HepG2 (cell line): ENCODE results near the gene C10orf67. TPM values are rescaled to one million over a fixed set of nuclear protein-coding genes. Genes with fewer than 3 reads are reported as not detected.

Source experiments
- ATAC-seq: fragments of 200-7000 bp; cut with Tn5 transposase; 3 replicates; pipeline ENCODE4 v1.9.1; 2020; ENCODE audit warnings: mild to moderate bottlenecking, moderate library complexity
- BruUV-seq: library from RNA; stranded (reverse); fragments of 400-500 nt; replicated peaks from 2 replicates; lab custom pipeline; 2021; lab: Mats Ljungman, UMichigan
- CTCF ChIA-PET: fragments of 300-600 bp; formaldehyde crosslinking; extraction: SDS; loops from one replicate; lab custom pipeline; 2021; ENCODE audit warnings: low total read pairs, inconsistent platforms, low intra/inter-chr PET ratio; lab: Yijun Ruan, JAX
- POLR2A ChIA-PET: fragments of 350-600 bp; sonication (Branson Sonifier 250); formaldehyde crosslinking; loops from one replicate; lab custom pipeline; 2020; ENCODE audit warnings: antibody characterized with exemption, inconsistent platforms; lab: Yijun Ruan, JAX
- DNase-seq: peaks from one replicate; pipeline ENCODE4 v3.0.0-alpha.2; 2015; ENCODE audit warnings: low spot score
- FAIRE-seq: peaks from 3 replicates; lab custom pipeline; 2011; peaks lifted over from hg19 to GRCh38; lab: Jason Lieb, UNC
- H2AFZ ChIP-seq: one replicate; pipeline ENCODE4 v1.6.1; 2011; ENCODE audit warnings: low read length, inconsistent platforms
- H3K27ac ChIP-seq: fragments of 300-600 bp; 3 replicates; pipeline ENCODE4 v1.8.0; 2011; ENCODE audit warnings: mixed run types, mild to moderate bottlenecking, mixed read lengths, low read length, inconsistent platforms; ENCODE audit not compliant: insufficient read depth; ENCODE audit errors: extremely low read length
- H3K27me3 ChIP-seq, 2 experiments: fragments of 200-600 bp in 1 of 2; 2 replicates in 1 of 2; 3 replicates in 1 of 2; pipeline versions ENCODE4 v1.6.0 to v1.8.0; 2011; ENCODE audit warnings: low read length in 2 of 2, mild to moderate bottlenecking in 2 of 2, moderate library complexity in 2 of 2, inconsistent platforms in 1 of 2; ENCODE audit not compliant: insufficient read depth in 2 of 2, control insufficient read depth in 1 of 2
- H3K36me3 ChIP-seq, 2 experiments: fragments of 200-600 bp in 1 of 2; replicated peaks in 1 of 2; 2 replicates in 1 of 2; 3 replicates in 1 of 2; pipeline versions ENCODE4 v1.5.1 to v1.8.0; 2011; ENCODE audit warnings: low read length in 2 of 2, inconsistent platforms in 1 of 2; ENCODE audit not compliant: insufficient read depth in 2 of 2, control insufficient read depth in 1 of 2
- H3K4me1 ChIP-seq: 2 replicates; pipeline ENCODE4 v1.5.1; 2012; ENCODE audit warnings: low read length, inconsistent platforms; ENCODE audit not compliant: insufficient read depth
- H3K4me2 ChIP-seq: 2 replicates; pipeline ENCODE4 v1.6.0; 2011; ENCODE audit warnings: low read depth, low read length, inconsistent platforms
- H3K4me3 ChIP-seq, 3 experiments: fragments of 200-600 bp in 1 of 3; sonication (generic), shearing (Covaris generic) in 1 of 3; replicated peaks in 1 of 3; 2 replicates each; pipeline ENCODE4 v1.5.1; 2011 to 2016; ENCODE audit warnings: low read length in 3 of 3, inconsistent platforms in 2 of 3, low read depth in 2 of 3, mild to moderate bottlenecking in 2 of 3, control low read depth in 1 of 3, mixed read lengths in 1 of 3; ENCODE audit not compliant: insufficient read depth in 1 of 3
- H3K79me2 ChIP-seq: one replicate; pipeline ENCODE4 v1.6.1; 2011; ENCODE audit warnings: low read length, inconsistent platforms; ENCODE audit not compliant: insufficient read depth
- H3K9ac ChIP-seq: 2 replicates; pipeline ENCODE4 v1.6.0; 2011; ENCODE audit warnings: mild to moderate bottlenecking, low read depth, low read length, inconsistent platforms; ENCODE audit not compliant: insufficient read depth
- H3K9me3 ChIP-seq: 2 replicates; pipeline ENCODE4 v1.5.1; 2012; ENCODE audit warnings: mild to moderate bottlenecking, low read length
- H4K20me1 ChIP-seq: 2 replicates; pipeline ENCODE4 v1.6.0; 2011; ENCODE audit warnings: inconsistent platforms, mild to moderate bottlenecking, low read length, moderate library complexity; ENCODE audit not compliant: insufficient read depth
- ASH2L ChIP-seq: fragments of 300-600, 200-600 bp; sonication (generic); IDR thresholded peaks from 2 replicates; pipeline ENCODE4 v1.7.0; 2017; ENCODE audit warnings: low read depth, mild to moderate bottlenecking, moderate library complexity, mixed read lengths, low read length; ENCODE audit not compliant: insufficient read length
- GPBP1L1 ChIP-seq: sonication (generic); formaldehyde crosslinking; IDR thresholded peaks from 2 replicates; pipeline ENCODE4 v1.5.0; 2020; ENCODE audit warnings: mild to moderate bottlenecking, missing genetic modification reagents
- KLF16 ChIP-seq, 2 experiments: sonication (generic) in 1 of 2; formaldehyde crosslinking in 1 of 2; IDR thresholded peaks; 2 replicates each; pipeline versions ENCODE4 v1.6.1 to v1.8.0; 2016 to 2023; ENCODE audit warnings: missing genetic modification reagents in 2 of 2, missing compliant biosample characterization in 1 of 2
- KLF6 ChIP-seq: IDR thresholded peaks from 2 replicates; pipeline ENCODE4 v1.8.0; 2016; ENCODE audit warnings: missing biosample characterization, missing genetic modification reagents
- NFE2L2 ChIP-seq: fragments of 150-350 bp; IDR thresholded peaks from 2 replicates; pipeline ENCODE4 v1.6.1; 2014; ENCODE audit warnings: low read length
- ZBTB40 ChIP-seq, 2 experiments: fragments of 450-650 bp in 1 of 2; sonication (generic) in 1 of 2; formaldehyde crosslinking in 1 of 2; IDR thresholded peaks; 2 replicates each; pipeline versions ENCODE4 v1.6.1 to v1.8.0; 2016 to 2022; ENCODE audit warnings: antibody characterized with exemption in 1 of 2, mild to moderate bottlenecking in 1 of 2, missing genetic modification reagents in 1 of 2
- ZNF234 ChIP-seq: sonication (generic); formaldehyde crosslinking; conservative IDR thresholded peaks from 2 replicates; pipeline ENCODE4 v1.5.1; 2020; ENCODE audit warnings: mild to moderate bottlenecking, missing genetic modification reagents
- WGBS: methylation state at CpG from one replicate; pipeline ENCODE4 v1.1.6; 2017; ENCODE audit warnings: low lambda C conversion rate; 5-methylcytosine and 5-hydroxymethylcytosine counted together
- in situ Hi-C: cut with HindIII; loops from 2 replicates; pipeline ENCODE4 v1.10.0; 2017; ENCODE audit warnings: low pct_unique_long_range_greater_than_20kb; ENCODE audit not compliant: extremely low pct_ligation_motif_present
- intact Hi-C: fragments of 100-400 bp; cut with micrococcal nuclease; formaldehyde crosslinking; loops from one replicate; pipeline ENCODE4 v1.10.0; 2022; ENCODE audit not compliant: unreplicated experiment
- polyA plus RNA-seq, 8 experiments: library from polyadenylated mRNA; depleted of rRNA in 3 of 8; stranded (reverse) in 7 of 8; unstranded in 1 of 8; fragments of >200 nt; fragmentation: Illumina TruSeq in 4 of 8; extraction: Trizol in 4 of 8; gene quantifications; 2 replicates each; pipeline versions ENCODE4 v1.2.1 to v1.2.3, GENCODE V29; 2011 to 2016; ENCODE audit warnings: low read depth in 4 of 8, missing spikeins in 1 of 8, mixed read lengths in 1 of 8; ENCODE audit not compliant: insufficient read depth in 1 of 8
- total RNA-seq, 5 experiments: library from RNA; depleted of rRNA; stranded (reverse); fragments of >200 nt; fragmentation: Illumina TruSeq; extraction: Trizol; gene quantifications; 2 replicates each; pipeline ENCODE4 v1.2.3, GENCODE V29; 2016; ENCODE audit warnings: low read depth in 1 of 5
- TF ChIP-seq, protein P1 (sequence below): sonication (generic); formaldehyde crosslinking; IDR thresholded peaks from 2 replicates; pipeline ENCODE4 v1.4.0; 2020; ENCODE audit warnings: mild to moderate bottlenecking, missing genetic modification reagents
- TF ChIP-seq, protein P2 (sequence below): sonication (generic); formaldehyde crosslinking; IDR thresholded peaks from 2 replicates; pipeline ENCODE4 v1.4.0; 2020; ENCODE audit warnings: mild to moderate bottlenecking, missing genetic modification reagents

C10orf67 gene
- total and polyA plus RNA-seq, 2 of the 13 experiments (the other 11 are each of a cell fraction or from before 2014, with no cell fraction given): not detected

DNA sequence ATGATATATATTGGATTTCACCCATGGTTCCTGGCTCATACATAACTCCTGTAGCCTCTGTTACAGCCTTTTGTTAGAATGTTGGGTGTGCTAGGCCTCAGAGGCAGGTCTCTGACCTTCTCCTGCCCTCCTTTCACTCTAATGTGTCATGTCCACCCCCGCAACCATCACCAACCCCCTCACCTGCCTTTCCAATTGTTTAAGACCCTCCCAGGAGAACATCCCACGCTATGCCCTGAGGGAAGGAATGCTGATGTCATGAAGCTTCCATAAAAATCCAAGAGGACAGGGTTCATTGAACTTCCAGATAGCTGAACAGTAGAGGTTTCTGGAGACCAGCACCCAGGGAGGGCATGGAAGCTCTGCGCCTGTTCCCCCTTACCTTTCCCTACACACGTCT, 30.8 kb upstream of the C10orf67 start (continued):
- TF ChIP-seq, protein P1, sequence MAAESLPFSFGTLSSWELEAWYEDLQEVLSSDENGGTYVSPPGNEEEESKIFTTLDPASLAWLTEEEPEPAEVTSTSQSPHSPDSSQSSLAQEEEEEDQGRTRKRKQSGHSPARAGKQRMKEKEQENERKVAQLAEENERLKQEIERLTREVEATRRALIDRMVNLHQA (CRISPR knock-in tag): no peak

GRCh38 chr10:23373156-23373555, 28.6 kb upstream of the C10orf67 start:
- no peaks in the 10 kb centered on the region for H3K27me3 ChIP-seq
- H3K4me3 ChIP-seq: no peak overlapping the region
- TF ChIP-seq GPBP1L1 (CRISPR knock-in tag) (no peak), NFE2L2 (no peak), ZNF234 (no peak), KLF16 (CRISPR knock-in tag; IDR thresholded peaks at IDR 0.05) (no peak), ASH2L (no peak), KLF6 (CRISPR knock-in tag) (no peak), ZBTB40 (IDR thresholded peaks at IDR 0.05) (no peak), ZBTB40 (CRISPR knock-in tag; IDR thresholded peaks at IDR 0.05) (no peak)
- TF ChIP-seq, protein P2, sequence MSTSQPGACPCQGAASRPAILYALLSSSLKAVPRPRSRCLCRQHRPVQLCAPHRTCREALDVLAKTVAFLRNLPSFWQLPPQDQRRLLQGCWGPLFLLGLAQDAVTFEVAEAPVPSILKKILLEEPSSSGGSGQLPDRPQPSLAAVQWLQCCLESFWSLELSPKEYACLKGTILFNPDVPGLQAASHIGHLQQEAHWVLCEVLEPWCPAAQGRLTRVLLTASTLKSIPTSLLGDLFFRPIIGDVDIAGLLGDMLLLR (CRISPR knock-in tag): no peak
- H3K4me2 ChIP-seq: no peak overlapping the region
- ChIA-PET POLR2A (no interaction called here), CTCF (no interaction called here)
- H4K20me1 ChIP-seq: no peaks in the 10 kb centered on the region
- 0% methylated on average over 1 of the region's 1 CpG for WGBS
- no peak overlapping the region for H3K27ac ChIP-seq
- intact Hi-C loops: no loop called here
- no peak for ATAC-seq
- no peaks in the 10 kb centered on the region for H3K79me2 ChIP-seq
- no TSS peak for BruUV-seq
- H3K36me3 ChIP-seq: no peaks in the 10 kb centered on the region
- no peak overlapping the region for H3K9ac ChIP-seq
- H3K4me1 ChIP-seq: no peaks in the 10 kb centered on the region
- no peaks in the 10 kb centered on the region for H3K9me3 ChIP-seq
- FAIRE-seq: no peak
- no peak for DNase-seq
- in situ Hi-C loops: no loop called here
- no peak overlapping the region for H2AFZ ChIP-seq
